OCI-LY3 (cell line): ENCODE results near the gene SLC27A2.

Experiments used
- EZH2phosphoT487 ChIP-seq: fragments of 200-600 bp; shearing (Covaris generic); IDR thresholded peaks from 2 replicates; pipeline ENCODE4 v1.6.1; 2018; ENCODE audit warnings: antibody characterized with exemption, mixed run types, low read depth
- TF ChIP-seq, protein P1 (sequence below): fragments of 200-600, 300-600 bp; sonication (generic); IDR thresholded peaks from 2 replicates; pipeline ENCODE4 v1.5.1; 2014; ENCODE audit warnings: antibody characterized with exemption, low read length, low read depth

DNA sequence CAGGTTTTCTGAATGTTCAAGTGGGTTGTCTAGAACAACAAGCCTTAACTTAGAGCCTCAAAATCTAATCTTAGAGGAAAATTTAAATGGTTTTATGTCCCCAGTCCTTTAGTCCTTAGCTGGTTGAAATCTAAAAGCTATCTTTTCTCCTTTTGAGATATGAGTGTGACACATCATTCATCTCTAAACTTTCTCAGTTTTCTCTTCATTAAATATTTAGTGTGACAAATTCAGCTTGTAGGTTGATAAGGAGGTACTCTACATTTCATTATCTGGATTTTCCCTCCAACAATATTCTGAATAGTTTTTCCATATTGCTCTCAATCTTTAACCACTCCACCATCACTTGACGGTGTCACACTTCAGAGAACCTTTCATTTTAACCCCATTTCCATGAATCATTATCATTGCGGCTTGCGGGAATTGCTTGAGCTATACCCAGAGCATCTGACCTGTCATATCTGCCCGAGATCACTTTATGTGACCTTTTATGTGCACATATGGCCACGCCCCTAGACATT is 46.9 kb upstream of the SLC27A2 start:
- TF ChIP-seq EZH2phosphoT487 = no peak
- TF ChIP-seq, protein P1, sequence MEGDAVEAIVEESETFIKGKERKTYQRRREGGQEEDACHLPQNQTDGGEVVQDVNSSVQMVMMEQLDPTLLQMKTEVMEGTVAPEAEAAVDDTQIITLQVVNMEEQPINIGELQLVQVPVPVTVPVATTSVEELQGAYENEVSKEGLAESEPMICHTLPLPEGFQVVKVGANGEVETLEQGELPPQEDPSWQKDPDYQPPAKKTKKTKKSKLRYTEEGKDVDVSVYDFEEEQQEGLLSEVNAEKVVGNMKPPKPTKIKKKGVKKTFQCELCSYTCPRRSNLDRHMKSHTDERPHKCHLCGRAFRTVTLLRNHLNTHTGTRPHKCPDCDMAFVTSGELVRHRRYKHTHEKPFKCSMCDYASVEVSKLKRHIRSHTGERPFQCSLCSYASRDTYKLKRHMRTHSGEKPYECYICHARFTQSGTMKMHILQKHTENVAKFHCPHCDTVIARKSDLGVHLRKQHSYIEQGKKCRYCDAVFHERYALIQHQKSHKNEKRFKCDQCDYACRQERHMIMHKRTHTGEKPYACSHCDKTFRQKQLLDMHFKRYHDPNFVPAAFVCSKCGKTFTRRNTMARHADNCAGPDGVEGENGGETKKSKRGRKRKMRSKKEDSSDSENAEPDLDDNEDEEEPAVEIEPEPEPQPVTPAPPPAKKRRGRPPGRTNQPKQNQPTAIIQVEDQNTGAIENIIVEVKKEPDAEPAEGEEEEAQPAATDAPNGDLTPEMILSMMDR = no peak
